Glutamatergic neuron (in vitro differentiated cells): Measurements from ENCODE around the gene KHDRBS1. TPM values are rescaled to one million over a fixed set of nuclear protein-coding genes. Genes with fewer than 3 reads are reported as not detected.
"Not testable (repeated sequence)": the region's sequence is repeated elsewhere in the genome, so short reads cannot be mapped to it uniquely, and the experiment has no call there.

Experiments used
- DNase-seq: peaks from one replicate; pipeline ENCODE4 v3.0.0; 2022
- H3K27ac Mint-ChIP-seq: one replicate; pipeline ENCODE4 v1.8.0; 2020; ENCODE audit warnings: mild to moderate bottlenecking, mixed read lengths, inconsistent platforms; ENCODE audit not compliant: unreplicated experiment
- H3K27me3 Mint-ChIP-seq: one replicate; pipeline ENCODE4 v1.8.0; 2020; ENCODE audit warnings: mild to moderate bottlenecking, moderate library complexity, mixed read lengths, inconsistent platforms; ENCODE audit not compliant: unreplicated experiment
- H3K36me3 Mint-ChIP-seq: one replicate; pipeline ENCODE4 v1.8.0; 2020; ENCODE audit warnings: mild to moderate bottlenecking, mixed read lengths, inconsistent platforms; ENCODE audit not compliant: unreplicated experiment
- H3K4me1 Mint-ChIP-seq: one replicate; pipeline ENCODE4 v1.8.0; 2020; ENCODE audit warnings: mild to moderate bottlenecking, low read depth, mixed read lengths, inconsistent platforms; ENCODE audit not compliant: unreplicated experiment
- H3K4me3 Mint-ChIP-seq: one replicate; pipeline ENCODE4 v1.8.0; 2020; ENCODE audit warnings: mild to moderate bottlenecking, mixed read lengths, inconsistent platforms; ENCODE audit not compliant: unreplicated experiment
- H3K9me3 Mint-ChIP-seq: one replicate; pipeline ENCODE4 v1.8.0; 2020; ENCODE audit warnings: mild to moderate bottlenecking, moderate library complexity, mixed read lengths, inconsistent platforms; ENCODE audit not compliant: unreplicated experiment
- total RNA-seq: library from RNA; stranded (reverse); fragmentation: NEBNext Ultra II Directional; extraction: Animal tissue kit (Norgen Biotek cat#: 25700); gene quantifications from one replicate; pipeline ENCODE4 v1.2.1, GENCODE V29; 2021; ENCODE audit not compliant: unreplicated experiment
- TF ChIP-seq, protein P1 (sequence below): fragments of 200-600 bp; sonication (generic); IDR thresholded peaks from one replicate; pipeline ENCODE4 v1.5.0; 2021; ENCODE audit not compliant: partially characterized antibody, unreplicated experiment

KHDRBS1 gene
- total RNA-seq, 1 donor from 2014 or later = 266 TPM

DNA sequence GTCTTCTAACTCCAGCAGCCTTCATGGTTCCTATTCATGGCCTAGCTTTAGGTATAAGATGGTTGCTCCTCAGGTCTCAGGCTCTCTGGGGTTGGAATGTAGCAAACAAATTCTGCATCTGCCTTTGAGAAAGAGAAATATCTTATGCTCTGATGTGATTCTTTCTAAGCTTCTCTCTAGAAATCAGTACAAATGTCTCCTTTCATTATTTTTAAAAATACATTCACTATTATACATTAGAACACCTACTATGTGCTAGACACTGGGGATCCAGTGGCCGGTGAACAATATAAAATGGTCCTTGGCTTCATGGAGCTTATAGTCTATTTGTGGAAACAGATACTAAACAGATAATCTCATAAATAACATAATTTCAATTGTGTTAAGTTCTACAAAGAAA, 42.9 kb downstream of the KHDRBS1 start:
- Mint-ChIP-seq H3K9me3 (peaks cover 20% of the 10 kb centered on the region), H3K4me1 (peaks cover 46% of the 10 kb centered on the region), H3K4me3 (no peak overlapping the region), H3K27ac (peak overlapping the region; percentile 99), H3K27me3 (peaks cover 6% of the 10 kb centered on the region), H3K36me3 (peaks cover 10% of the 10 kb centered on the region)
- DNase-seq = no peak
- TF ChIP-seq, protein P1, sequence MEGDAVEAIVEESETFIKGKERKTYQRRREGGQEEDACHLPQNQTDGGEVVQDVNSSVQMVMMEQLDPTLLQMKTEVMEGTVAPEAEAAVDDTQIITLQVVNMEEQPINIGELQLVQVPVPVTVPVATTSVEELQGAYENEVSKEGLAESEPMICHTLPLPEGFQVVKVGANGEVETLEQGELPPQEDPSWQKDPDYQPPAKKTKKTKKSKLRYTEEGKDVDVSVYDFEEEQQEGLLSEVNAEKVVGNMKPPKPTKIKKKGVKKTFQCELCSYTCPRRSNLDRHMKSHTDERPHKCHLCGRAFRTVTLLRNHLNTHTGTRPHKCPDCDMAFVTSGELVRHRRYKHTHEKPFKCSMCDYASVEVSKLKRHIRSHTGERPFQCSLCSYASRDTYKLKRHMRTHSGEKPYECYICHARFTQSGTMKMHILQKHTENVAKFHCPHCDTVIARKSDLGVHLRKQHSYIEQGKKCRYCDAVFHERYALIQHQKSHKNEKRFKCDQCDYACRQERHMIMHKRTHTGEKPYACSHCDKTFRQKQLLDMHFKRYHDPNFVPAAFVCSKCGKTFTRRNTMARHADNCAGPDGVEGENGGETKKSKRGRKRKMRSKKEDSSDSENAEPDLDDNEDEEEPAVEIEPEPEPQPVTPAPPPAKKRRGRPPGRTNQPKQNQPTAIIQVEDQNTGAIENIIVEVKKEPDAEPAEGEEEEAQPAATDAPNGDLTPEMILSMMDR = no peak

DNA sequence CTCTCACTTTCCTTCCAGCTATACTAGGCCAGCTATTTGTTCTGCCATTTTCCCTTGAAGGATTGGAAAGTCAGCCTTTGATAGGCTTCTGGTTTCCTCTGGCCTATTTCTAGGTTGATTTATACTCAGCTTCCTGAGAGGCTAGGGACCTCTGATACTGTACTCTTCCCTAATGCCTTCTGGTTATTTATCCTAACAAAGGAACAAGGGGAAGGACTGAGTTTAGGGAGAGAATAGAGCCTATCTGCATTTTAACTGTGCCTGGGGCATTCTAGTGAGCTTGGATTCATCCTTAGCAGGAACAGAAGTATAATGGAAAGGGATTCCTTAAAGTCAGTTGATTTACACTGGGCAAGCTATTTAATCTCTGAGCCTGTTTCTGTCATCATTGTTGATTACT, 47.2 kb downstream of the KHDRBS1 start:
- TF ChIP-seq, protein P1 = no peak
- H3K4me3 Mint-ChIP-seq = no peak overlapping the region
- H3K9me3 Mint-ChIP-seq = peaks cover 24% of the 10 kb centered on the region
- peaks cover 2% of the 10 kb centered on the region for H3K27me3 Mint-ChIP-seq
- H3K4me1 Mint-ChIP-seq = peaks cover 55% of the 10 kb centered on the region
- H3K36me3 Mint-ChIP-seq = peaks cover 10% of the 10 kb centered on the region
- peak overlapping the region; percentile 96 for H3K27ac Mint-ChIP-seq
- DNase-seq = no peak

DNA sequence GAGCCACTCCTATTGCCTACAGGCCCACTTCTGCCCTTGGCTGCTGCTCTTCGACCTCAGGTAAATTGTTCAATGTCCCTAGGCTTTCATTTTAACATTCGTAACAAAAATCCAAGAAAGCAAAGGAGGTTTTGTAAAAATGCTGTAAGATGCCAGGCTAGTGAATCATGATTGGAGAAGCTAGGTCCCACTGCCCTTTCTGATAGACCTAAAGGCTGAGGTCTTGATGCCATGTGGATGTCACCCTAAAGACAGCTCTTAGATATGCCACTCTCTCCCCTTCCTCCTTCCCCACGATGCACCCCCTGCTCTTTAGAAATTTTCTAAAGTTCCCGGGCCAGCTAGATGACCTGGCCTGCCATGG, 49.2 kb downstream of the KHDRBS1 start:
- TF ChIP-seq, protein P1 = no peak
- peak overlapping the region; percentile 96 for H3K27ac Mint-ChIP-seq
- H3K27me3 Mint-ChIP-seq = peaks cover 4% of the 10 kb centered on the region
- peak overlapping the region; percentile 78 for H3K4me3 Mint-ChIP-seq
- peaks cover 24% of the 10 kb centered on the region for H3K9me3 Mint-ChIP-seq
- DNase-seq = no peak
- peaks cover 45% of the 10 kb centered on the region for H3K4me1 Mint-ChIP-seq
- H3K36me3 Mint-ChIP-seq = peaks cover 10% of the 10 kb centered on the region

DNA sequence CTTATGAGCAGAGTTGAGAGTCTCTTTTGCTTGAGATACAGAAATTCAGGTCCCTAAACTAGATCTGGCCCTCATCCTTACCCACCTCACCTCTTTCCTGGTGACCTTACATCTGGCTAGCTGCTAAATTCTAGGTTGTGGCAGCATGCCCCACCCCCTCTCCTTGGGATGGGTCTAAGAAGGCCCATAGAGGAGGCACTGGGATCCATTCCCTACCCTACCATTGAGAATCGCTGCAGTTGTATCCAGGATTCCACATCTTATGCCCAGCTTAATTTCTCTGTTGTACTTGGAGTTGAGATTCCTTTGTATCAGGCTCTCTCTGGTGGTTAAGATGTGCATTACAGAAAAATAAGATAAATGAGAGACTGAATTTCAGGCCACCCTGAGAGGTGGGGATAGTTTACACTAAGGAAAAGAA, 49.6 kb downstream of the KHDRBS1 start:
- Mint-ChIP-seq H3K27ac (peak overlapping the region; percentile 96), H3K4me1 (peaks cover 43% of the 10 kb centered on the region), H3K27me3 (peaks cover 4% of the 10 kb centered on the region), H3K36me3 (peaks cover 9% of the 10 kb centered on the region), H3K9me3 (peaks cover 22% of the 10 kb centered on the region), H3K4me3 (peak overlapping the region; percentile 78)
- no peak for DNase-seq
- TF ChIP-seq, protein P1 = peak; percentile 68

DNA sequence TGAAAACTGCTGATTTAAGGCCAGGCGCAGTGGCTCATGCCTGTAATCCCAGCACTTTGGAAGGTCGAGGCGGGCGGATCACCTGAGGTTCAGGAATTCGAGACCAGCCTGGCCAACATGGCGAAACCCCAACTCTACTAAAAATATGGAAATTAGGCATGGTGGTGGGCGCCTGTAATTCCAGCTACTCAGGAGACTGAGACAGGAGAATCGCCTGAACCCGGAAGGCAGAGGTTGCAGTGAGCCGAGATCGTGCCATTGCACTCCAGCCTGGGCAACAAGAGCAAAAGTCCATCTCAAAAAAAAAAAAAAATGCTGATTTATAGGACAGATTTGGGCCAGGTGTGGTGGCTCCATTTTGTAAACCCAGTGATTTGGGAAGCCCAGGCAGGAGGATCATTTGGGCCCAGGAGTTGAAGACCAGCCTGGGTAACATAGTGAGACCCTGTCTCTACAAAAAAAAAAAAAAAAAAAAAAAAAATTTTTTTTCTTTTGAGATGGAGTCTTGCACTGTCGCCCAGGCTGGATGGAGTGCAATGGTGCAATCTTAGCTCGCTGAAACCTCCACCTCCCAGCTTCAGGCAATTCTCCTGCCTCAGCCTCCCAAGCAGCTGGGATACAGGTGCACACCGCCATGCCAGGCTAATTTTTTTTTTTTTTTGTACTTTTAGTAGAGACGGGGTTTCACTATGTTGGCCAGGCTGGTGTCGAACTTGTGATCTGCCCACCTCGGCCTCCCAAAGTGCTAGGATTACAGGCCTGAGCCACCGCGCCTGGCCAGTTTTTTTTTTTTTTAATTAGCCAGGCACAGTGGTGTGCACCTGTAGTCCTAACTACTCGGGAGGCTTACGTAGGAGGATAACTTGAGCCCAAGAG, 52.2 kb downstream of the KHDRBS1 start:
- H3K27ac Mint-ChIP-seq, DNase-seq, H3K36me3 Mint-ChIP-seq, H3K4me3 Mint-ChIP-seq, H3K27me3 Mint-ChIP-seq: not testable (repeated sequence)
- H3K4me1 Mint-ChIP-seq = peaks cover 24% of the 10 kb centered on the region
- peaks cover 22% of the 10 kb centered on the region for H3K9me3 Mint-ChIP-seq
